Hippocampal formation (tissue), 2 donors: ENCODE results near the gene EMILIN1.

ENCODE experiments used
- DNase-seq, 2 donors: peaks; one replicate each; lab custom pipeline; 2025; lab: John Stamatoyannopoulos, UW

The EMILIN1 gene

DNA sequence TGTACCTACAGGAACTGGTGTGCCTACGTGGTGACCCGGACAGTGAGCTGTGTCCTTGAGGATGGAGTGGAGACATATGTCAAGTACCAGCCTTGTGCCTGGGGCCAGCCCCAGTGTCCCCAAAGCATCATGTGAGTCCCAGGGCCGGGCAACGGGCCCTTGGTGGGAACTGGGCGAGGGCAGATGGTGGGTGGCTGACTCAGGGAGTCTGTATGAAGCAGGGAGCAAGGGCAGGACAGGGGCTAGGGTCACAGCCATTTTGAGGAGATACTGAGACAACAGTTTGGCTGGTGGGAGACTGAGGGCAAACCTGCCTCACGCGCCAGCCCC, 1.7 kb downstream of the EMILIN1 start:
- DNase-seq = no peak

DNA sequence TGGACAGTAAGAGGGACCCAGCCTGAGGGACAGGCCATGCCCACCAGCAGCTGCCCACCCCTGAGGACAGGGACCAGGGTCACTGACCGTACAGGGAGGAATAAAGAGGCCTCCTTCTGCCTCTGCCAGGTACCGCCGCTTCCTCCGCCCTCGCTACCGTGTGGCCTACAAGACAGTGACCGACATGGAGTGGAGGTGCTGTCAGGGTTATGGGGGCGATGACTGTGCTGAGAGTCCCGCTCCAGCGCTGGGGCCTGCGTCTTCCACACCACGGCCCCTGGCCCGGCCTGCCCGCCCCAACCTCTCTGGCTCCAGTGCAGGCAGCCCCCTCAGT, 2.2 kb downstream of the EMILIN1 start:
- DNase-seq = no peak

DNA sequence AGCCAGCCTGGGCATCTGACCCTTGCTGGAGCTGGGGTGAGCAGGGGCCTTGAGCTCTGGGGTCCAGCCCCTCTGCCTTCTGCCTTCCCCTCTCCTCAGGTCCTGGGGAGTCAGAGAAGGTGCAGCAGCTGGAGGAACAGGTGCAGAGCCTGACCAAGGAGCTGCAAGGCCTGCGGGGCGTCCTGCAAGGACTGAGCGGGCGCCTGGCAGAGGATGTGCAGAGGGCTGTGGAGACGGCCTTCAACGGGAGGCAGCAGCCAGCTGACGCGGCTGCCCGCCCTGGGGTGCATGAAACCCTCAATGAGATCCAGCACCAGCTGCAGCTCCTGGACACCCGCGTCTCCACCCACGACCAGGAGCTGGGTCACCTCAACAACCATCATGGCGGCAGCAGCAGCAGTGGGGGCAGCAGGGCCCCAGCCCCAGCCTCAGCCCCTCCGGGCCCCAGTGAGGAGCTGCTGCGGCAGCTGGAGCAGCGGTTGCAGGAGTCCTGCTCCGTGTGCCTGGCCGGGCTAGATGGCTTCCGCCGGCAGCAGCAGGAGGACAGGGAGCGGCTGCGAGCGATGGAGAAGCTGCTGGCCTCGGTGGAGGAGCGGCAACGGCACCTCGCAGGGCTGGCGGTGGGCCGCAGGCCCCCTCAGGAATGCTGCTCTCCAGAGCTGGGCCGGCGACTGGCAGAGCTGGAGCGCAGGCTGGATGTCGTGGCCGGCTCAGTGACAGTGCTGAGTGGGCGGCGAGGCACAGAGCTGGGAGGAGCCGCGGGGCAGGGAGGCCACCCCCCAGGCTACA, 3.8 kb downstream of the EMILIN1 start:
- DNase-seq = no peak

GRCh38 chr2:27082773-27083409, 4.5 kb downstream of the EMILIN1 start:
- DNase-seq = no peak

GRCh38 chr2:27083410-27084296, 5.2 kb downstream of the EMILIN1 start:
- DNase-seq = no peak

- DNase-seq = no peak
Observed at GRCh38 chr2:27084297-27085061, 6.1 kb downstream of the EMILIN1 start.

DNA sequence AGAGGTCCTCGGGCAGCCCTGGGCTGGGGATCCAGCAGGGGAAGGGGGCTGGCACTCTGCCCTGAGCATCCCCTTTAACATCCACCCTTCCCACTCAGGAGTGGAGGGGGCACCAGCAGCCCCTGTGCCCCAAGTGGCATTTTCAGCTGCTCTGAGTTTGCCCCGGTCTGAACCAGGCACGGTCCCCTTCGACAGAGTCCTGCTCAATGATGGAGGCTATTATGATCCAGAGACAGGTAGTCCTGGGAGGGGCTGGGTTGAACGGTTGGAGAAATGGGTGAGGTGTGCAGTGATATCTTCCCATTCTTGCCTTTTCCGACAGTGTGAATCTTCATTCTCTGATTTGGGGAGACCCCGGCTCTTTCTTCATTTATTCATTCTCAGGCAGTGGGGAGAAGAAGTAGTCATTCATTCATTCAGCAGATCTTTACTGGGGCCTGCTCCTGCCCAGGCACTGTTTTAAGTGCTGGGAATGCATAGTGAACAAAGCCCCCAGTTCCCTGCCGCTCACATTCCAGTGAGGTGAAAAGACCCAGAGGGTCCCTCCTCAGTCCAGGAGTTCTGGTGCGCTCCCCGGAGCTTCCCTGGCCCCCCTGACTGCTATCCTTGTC, 6.8 kb downstream of the EMILIN1 start:
- no peak for DNase-seq

- DNase-seq = peak; percentile 49 to 62
Observed at GRCh38 chr2:27085673-27086089, 7.3 kb downstream of the EMILIN1 start.

DNA sequence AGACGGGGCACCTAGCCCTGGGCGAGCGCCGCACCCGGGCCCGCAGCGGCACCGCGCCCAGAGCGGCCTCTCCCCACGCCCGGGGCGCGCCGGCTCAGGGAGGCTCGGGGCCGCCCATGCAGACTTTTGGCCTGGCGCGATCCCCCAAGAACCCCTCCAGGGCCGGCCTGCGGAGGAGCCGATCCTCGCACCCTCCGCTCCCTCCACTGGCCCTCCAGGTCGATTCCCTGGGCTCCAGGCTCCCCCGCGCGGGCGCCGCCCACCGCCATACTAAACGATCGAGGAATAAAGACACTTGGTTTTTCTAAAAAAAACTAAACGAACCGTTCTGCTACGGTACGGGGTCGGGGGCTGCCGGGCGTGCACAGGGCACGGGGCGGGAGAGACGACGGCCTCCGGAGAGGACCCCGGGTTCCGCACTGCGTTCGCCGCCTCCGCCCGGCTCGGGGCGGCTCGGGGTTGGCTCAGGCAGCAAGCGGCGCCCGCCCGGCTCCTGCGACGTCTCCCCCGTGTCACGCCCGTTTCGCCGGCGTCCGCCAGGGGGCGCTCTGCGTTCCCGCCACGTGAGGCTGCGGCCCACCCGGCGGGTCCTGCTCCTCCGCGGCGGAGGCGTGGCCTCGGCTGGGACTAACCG, 7.8 kb downstream of the EMILIN1 start:
- peak; percentile 92 to 94 for DNase-seq

DNA sequence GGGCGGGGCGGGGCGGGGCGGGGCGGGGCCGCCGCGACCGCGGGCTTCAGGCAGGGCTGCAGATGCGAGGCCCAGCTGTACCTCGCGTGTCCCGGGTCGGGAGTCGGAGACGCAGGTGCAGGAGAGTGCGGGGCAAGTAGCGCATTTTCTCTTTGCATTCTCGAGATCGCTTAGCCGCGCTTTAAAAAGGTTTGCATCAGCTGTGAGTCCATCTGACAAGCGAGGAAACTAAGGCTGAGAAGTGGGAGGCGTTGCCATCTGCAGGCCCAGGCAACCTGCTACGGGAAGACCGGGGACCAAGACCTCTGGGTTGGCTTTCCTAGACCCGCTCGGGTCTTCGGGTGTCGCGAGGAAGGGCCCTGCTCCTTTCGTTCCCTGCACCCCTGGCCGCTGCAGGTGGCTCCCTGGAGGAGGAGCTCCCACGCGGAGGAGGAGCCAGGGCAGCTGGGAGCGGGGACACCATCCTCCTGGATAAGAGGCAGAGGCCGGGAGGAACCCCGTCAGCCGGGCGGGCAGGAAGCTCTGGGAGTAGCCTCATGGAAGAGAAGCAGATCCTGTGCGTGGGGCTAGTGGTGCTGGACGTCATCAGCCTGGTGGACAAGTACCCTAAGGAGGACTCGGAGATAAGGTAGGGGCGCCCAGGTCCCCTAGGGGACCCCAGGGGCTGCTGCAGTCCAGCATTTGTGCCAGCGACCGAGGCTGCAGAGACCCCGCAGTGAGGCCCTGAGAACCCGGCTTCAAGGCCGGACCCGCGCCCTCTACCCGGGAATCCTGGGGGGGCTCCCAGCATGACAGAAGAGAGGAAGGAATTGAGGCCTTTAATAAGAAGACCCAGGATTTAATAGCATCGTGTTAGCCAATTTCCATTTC, 8.5 kb downstream of the EMILIN1 start, which contains the start of gene KHK:
Gene KHK (plus strand): TSS at position 49 of the 870 bp plus-strand sequence. CDS start 488 bp downstream, at position 537.
- no peak for DNase-seq

DNA sequence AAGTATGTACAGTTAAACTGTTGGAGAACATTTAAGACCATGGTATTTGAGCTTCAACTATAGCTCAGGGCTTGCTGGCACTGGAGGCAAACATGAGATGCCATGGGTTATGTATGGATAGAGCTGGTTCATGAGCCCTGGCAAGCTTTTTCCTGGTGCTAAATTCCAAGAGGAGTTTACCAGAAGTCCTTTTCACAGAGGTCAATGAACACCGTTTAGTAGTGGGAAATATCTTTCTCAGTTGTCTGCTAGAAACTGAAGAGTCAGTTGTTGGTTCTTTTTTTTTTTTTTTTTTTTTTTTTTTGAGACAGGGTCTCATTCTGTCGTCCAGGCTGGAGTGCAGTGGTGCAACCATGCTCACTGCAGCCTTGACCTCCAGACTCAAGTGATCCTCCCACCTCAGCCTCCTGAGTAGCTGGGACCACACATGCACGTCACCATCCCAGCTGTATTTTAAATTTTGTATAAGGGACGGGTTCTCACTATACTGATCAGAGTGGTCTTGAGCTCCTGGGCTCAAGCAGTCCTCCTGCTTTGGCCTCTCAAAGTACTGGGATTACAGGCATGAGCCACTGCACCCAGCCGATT, 9.5 kb downstream of the EMILIN1 start:
- no peak for DNase-seq

DNA sequence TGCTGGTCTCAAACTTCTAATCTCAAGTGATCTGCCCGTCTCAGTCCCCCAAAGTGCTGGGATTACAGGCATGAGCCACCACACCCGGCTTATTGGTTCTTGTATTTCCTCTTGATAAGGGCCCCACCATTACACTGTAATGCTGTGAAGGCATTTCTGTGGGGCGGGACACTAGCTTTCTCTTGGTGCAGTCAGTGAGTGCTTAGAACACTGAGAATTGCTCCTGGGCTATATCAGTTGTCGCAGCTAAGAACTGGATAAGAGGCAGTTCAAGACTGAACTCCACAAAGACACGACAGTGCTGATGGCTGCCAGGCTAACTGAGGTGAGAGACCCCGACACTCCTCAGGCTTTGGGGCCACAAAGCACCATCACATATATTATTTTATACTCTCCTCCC, 10.2 kb downstream of the EMILIN1 start:
- DNase-seq = no peak

DNA sequence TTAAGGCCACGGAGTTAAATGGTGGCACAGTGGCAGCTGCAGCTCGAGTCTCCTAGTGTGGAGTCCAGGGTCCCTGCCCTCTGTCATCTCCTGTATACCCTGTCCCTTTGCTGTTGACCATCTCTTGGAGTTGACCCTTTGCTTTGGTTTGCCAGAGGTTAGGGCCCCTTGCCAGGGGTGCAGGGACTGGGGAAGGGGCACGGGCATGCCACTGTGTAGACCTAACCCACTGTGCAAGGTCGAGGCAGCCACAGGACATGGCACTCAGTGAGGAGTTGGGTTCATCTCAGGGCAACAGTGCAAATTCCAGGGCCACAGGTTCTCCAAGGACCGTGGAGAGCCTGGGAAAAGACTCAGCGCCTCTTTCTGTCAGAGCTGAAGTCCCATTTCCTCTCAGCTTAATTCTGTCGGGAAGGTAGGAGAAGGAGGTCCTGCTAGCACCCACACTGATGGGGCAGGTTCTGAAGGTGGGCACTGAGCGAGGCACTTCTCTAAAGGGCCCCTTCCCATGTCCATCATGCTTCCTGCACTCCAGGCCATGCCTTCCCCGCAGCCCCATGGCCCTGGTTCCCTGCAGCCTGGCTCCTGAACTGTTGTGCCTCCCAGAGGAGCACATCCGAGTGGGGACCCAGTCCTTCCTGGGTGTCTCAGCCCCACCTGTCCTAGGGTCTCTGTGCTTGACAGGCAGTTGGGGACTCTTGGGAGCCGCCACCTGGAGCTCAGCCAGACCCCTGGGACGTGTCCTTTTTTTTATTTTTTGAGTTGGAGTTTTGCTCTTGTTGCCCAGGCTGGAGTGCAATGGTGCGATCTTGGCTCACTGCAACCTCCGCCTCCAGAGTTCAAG, 10.9 kb downstream of the EMILIN1 start:
- DNase-seq = no peak

- no peak for DNase-seq
Observed at GRCh38 chr2:27091746-27092695, 13.6 kb downstream of the EMILIN1 start.

DNA sequence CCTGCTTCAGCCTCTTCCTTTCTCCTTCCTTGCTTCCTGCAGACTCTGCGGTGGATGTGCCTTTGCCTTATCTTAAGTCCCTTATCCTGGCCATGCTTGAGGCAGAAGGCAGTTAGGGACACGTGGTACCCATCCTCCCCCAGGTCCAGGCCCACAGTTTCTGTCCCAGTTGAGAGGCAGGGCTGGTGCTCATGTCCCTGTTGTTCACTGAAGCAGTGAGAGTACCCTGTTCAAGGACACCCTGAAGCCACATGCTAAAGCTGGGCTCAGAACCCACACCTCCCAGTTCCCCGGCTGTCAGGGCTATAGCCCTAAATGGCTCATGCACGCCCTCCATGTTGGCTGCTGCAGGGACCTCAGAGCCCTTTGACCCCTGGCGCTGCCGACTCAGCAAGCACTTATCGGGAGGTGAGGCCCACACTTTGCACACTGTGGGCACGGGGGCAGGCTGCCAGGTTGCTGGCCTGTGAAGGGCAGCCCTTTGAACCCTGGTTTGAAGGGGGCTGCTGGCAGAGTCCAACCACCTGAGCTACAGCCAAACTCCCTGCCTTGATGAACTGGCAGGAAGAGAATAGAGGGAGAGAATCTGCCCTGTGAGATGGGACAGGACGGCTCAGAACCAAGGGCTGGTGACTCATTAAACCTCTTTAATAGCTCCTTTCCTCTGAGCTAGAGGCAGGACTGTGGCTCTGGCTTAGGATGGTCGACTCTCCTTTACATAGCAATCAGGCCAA, 14.4 kb downstream of the EMILIN1 start:
- DNase-seq = no peak

GRCh38 chr2:27093430-27094352, 15.3 kb downstream of the EMILIN1 start:
- no peak for DNase-seq
